Raji (cell line): Measurements from ENCODE around the gene ELMO1.

Source experiments
- POLR2A ChIP-seq: IDR thresholded peaks from 2 replicates; pipeline ENCODE4 v1.6.1; 2011; ENCODE audit warnings: low read depth, low read length, control low read depth; ENCODE audit not compliant: insufficient read depth

The ELMO1 gene

DNA sequence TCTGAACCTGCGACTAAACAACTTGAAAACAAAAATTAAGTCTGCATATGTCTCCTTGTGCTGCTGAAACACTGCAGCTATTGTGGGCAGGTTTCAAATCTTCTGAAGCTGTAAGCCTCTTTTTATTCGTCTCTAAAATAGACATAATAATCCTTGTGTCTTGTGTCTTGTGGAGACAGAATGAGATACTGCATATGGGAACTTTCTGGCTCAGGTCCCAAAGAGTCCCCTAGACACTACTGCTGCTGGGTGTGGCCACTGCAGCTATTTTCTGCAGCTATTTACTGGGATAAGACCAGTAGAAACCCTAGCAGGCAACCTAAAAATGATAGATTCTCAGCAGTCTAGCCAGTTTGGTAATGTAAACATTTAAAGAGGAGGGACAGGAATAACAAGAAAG lies 252.0 kb downstream of the ELMO1 start:
- no peak for TF ChIP-seq POLR2A

DNA sequence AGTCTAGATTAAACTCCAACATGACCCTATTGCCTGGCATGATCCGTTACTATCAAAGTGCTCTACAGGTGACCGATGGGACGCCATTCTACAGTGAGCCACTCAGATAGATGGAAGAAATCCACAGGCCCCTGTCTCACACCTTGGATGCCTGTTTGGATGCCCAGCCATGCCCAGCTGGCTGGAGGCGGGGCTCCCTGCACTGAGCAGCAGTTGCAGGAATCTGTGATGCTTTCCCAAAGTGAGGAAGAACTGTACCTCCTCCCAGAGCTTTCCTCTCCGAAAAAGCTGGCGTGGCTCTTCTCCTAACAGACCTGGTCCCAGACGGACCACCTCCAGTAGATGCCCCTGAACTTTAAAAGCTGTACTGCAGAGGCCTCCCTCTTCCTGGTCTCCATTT lies 253.3 kb downstream of the ELMO1 start:
- no peak for TF ChIP-seq POLR2A

DNA sequence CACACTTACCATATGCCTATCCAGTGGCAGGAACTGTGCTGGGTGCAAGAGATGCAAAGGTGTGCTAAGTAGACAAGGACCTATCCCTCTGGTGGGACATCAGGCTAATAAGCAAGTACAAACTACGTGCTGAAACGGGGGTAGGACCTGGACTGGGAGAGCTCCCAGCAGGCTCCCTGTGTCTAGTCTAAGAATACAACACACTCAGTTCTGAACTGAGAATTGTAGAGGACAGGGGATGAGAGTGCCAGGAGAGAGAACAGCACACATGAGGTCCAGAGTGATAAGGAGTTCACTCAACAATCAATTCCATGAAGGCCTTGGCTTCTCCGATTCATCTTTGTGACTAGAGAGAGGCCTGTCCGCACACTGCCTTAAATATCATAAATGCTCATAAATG lies 253.7 kb downstream of the ELMO1 start:
- TF ChIP-seq POLR2A: no peak

DNA sequence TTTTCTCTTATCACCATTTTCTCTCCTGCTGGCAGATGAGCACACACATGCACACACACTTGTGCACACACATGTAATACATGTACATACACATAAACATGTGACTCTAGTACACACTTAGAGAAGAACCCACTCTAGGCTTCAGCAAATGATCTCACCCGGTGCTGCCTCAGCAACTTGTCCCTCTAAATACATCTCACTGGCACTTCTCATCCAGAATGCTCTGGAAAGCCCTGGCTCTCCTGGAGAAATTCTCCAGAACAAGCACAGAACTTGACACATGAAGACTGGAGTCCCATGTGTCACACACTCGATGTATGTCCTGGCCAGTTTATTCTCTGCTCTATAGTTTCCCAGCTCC lies 254.9 kb downstream of the ELMO1 start:
- no peak for TF ChIP-seq POLR2A

DNA sequence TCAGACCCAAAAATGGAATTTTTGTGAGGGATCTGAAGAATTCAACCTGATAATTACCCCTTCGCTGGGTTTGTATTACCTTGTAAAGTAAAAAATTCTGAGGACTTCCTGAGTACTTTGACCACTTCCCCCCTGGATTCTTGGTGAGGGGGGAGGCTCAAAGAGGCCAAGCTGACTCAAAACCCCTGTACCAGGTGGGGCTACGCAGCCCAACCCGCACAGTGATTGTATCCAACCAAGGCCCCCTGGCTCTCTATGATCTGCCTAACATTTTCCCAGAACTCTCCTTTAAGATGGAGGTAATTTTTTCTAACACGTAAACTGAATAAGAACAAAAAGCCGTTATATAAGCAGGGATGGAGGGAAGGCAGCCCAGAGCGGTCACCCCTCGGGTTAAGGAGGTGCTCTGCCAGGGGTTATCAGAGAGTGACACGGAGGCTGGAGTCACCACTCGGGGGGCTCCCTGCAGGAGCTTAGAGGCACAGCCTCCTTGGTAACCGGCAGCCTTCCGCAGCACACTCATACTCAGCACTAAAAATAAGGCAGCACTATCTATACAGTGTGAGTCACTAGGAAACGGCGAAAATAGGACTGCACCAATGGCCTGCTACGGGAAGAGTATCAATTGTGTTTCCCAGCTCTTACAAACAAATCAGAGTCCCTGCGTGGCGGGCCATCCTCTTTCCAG lies 255.4 kb downstream of the ELMO1 start:
- TF ChIP-seq POLR2A: no peak

DNA sequence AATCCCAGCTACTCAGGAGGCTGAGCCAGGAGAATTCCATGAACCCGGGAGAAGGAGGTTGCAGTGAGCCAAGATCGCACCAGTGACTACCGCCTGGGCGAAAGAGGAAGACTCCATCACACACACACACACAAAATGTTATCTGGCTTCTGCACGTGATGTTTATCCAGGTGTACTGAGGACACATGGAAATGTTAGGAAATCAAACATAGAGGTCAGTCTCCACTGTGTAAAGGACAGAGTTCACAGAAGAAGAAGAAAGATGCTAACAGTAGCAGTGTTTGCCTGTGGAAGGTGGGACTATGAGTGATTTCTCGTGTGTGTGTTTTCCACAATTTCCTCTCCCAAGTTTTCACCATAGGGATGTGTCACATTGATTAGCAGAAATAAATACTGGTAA lies 256.9 kb downstream of the ELMO1 start:
- no peak for TF ChIP-seq POLR2A

DNA sequence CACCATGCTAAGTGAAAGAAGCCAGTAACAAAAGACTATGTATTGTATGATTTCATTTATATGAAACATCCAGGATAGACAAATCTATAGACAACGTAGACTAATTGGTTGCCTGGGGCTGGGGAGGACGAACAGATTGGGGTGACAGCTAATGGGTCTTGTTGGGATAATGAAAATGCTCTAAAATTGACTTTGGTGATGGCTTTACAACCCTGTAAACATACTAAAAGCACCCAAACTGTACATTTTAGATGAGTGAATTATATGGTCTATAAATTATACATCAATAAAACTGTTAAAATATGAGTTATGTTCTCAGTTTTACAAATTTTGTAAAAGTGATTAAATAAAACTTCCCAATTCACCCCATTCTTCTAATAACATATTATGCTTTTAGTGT lies 261.5 kb downstream of the ELMO1 start:
- no peak for TF ChIP-seq POLR2A

DNA sequence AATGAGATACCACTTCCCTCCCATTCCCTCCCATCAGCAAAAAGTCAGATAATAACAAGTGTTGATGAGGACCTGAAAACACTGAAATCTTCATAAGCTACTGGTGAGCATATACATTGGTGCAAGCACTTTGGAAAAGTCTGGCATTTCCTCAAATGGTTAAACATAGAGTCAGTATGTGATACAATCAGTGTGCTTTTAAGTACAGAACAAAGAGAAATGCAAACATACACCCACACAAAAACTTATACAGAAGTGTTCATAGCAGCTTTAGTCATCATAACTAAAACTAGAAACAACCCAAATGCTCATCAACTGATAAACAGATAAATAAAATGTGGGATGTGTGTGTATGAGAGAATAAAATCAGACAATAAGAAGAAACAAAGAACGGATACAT lies 261.9 kb downstream of the ELMO1 start:
- no peak for TF ChIP-seq POLR2A

DNA sequence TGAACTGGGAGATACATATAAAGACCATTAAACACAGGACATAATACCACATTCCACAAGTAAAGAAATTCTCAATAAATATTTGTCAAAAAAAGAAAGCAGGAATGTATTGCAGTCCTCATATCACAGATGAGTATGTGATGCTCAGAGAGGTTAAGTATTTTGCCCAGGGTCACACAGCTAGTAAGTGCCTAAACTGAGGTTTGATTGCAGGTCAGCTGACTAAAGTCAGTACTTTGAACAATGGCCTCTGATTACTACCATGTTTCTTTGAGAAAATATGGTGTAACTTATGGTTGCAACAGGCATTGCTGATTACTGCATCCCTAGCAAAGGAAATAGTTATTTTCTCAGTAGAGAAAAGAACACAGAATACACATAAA lies 267.1 kb downstream of the ELMO1 start:
- no peak for TF ChIP-seq POLR2A

DNA sequence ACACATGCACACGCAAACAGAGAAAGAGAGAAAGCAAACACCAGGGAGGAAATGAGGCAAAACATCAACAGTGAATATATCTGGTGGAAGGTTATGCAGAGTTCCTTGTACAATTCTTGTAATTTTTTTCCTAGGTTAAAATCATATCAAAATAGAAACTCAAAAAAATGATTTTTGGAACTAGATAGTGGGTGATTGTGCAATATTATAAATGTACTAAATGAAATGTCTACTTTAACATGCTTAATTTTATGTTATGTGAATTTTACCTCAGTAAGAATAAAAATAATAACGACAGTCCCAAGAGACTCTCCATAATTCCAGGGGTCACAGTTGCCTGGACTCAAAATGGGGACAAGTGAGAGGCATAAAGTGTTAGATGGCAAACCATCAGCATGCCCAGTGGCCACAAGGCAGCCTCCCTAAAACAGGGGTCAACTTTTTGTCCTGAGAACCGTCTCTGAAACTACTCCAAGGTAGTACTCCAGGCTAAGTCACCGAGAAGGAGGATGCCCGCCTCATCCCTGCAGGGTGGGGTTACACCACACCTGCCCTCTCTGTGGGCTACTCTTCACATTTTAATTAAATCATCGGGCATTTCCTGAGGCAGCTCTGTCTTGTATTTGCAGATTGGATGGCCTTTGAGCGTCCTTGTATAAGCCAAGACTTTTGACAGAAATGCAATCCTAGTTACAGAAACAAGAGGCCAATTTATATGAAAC lies 267.7 kb downstream of the ELMO1 start:
- TF ChIP-seq POLR2A: no peak

DNA sequence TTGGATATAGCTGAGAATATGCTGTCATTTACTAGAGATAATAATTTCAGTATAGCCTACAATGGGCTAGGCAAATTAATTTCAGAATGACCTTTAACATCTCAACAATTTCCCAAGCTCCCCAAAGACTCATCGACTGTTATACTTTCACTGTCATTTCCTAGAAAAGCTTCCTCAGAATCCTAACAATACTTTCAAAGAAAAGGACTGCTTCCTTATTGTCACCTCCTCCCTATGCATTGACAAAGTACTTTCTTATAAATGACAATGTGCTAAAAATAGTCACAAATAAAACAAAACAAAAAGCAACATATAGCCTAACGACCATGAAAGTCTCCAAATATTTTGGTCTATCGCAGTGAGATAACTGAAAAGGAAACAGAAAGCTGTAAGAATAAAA lies 272.6 kb downstream of the ELMO1 start:
- no peak for TF ChIP-seq POLR2A

DNA sequence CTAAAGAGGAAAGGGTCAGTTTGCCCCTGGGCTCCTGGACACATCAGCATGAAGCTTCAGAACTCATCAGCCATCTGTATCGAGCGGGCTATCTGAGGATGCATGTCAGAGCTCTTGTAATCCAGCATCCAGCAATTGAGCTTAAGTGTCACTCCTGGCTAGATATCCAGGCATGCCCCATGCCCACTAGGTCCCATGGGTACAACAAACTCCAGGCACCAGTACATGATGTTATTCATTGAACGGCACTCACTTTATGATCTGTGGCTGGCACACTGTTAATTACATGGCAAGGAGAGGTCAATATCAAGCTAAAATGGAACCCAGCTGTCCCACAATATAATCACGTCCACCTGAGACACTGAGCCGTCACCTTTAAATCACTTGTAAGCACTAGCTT lies 274.2 kb downstream of the ELMO1 start:
- TF ChIP-seq POLR2A: no peak

DNA sequence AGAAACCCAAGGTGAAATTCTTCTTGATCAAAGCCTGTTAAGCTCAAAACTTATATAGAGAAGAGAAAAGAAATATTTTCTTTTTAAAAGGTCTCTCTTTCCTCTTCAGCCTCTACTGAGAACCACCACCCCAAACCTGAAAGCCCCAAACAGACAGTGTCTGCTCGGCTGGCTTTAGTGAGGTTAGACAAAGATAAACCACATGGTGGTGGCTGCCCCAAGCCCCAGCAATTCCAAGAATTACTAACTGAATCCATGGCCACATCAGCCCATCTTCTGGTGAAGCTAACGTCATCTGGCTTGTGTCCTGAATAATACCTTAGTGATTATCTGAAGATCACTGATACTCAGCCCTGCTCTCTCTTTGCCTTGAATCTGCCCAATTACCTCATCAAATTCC lies 275.0 kb downstream of the ELMO1 start:
- TF ChIP-seq POLR2A: no peak

DNA sequence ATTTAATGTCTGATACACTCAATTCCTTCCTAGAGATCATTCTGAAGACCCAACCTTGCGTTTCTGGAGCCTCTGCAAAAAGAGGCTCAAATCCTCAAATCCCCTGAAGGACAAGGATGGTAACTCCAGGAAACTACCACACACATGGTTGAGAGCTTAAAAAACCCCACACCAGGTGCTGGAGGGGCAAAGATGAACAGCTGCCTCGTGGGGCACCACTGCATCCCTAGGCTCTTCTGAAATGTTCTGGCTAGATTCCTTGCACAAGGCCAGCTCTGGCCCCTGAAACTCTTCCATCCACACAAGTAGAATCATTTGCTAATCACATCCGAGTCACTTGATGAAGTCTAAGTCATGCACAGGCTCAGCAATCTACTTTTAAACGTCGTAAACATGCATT lies 286.6 kb downstream of the ELMO1 start:
- TF ChIP-seq POLR2A: no peak

DNA sequence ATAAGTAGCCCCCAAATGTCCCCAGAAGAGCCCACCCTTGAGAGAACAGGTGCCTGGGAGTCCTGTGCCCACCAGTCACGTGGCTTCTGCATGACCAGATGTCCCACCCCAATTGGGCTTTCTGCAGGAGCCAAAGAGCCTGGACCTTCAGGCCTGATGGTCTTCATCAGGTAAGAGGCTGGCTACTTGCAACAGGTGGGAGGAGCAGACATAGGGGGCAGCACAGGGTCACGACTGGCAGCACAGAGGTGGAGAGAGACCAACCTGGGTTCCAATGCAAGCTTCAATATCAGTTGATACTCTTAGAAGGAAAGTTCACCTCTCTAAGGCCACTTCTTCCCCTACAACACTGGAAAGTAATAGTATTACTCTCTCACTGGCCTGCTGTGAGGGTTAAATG lies 288.0 kb downstream of the ELMO1 start:
- no peak for TF ChIP-seq POLR2A

DNA sequence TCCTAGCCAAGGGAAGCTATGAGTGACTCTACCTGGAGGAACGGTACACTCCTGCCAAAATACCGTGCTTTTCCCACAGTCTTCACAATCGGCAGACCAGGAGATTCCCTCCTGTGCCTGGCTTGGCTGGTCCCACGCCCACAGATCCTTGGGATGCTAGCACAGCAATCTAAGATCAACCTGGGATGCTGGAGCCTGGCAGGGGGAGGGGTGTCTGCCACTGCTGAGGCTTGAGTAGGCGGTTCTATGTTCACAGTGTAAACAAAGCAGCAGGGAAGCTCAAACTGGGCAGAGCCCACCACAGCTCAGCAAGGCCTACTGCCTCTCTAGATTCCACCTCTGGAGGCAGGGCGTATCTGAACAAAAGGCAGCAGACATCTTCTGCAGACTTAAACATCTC lies 295.3 kb downstream of the ELMO1 start:
- no peak for TF ChIP-seq POLR2A
